Calu3 (cell line): ENCODE data around the gene SLC38A3. TPM values are rescaled to one million over a fixed set of nuclear protein-coding genes. Genes with fewer than 3 reads are reported as not detected.
"Not testable (repeated sequence)": the region's sequence is repeated elsewhere in the genome, so short reads cannot be mapped to it uniquely, and the experiment has no call there.

Source experiments
- BruUV-seq: library from RNA; stranded (reverse); fragments of 400-500 nt; replicated peaks from 2 replicates; lab custom pipeline; 2021; lab: Mats Ljungman, UMichigan
- CTCF ChIA-PET: fragments of 300-600 bp; sonication (Branson Sonifier 250); formaldehyde crosslinking; loops from one replicate; lab custom pipeline; 2022; ENCODE audit warnings: antibody characterized with exemption; lab: Charles Lee
- DNase-seq: peaks from one replicate; pipeline ENCODE4 v3.0.0; 2022
- H3K27ac Mint-ChIP-seq: one replicate; pipeline ENCODE4 v1.8.0; 2022; ENCODE audit warnings: mixed read lengths; ENCODE audit not compliant: unreplicated experiment
- H3K27me3 Mint-ChIP-seq: one replicate; pipeline ENCODE4 v1.8.0; 2022; ENCODE audit warnings: mixed read lengths; ENCODE audit not compliant: unreplicated experiment
- H3K36me3 Mint-ChIP-seq: one replicate; pipeline ENCODE4 v1.8.0; 2022; ENCODE audit warnings: mild to moderate bottlenecking, moderate library complexity, mixed read lengths; ENCODE audit not compliant: insufficient read depth, unreplicated experiment
- H3K4me1 Mint-ChIP-seq: one replicate; pipeline ENCODE4 v1.8.0; 2022; ENCODE audit warnings: mild to moderate bottlenecking, low read depth, mixed read lengths; ENCODE audit not compliant: unreplicated experiment
- H3K4me3 Mint-ChIP-seq: one replicate; pipeline ENCODE4 v1.8.0; 2022; ENCODE audit warnings: mild to moderate bottlenecking, low read depth, moderate library complexity, mixed read lengths; ENCODE audit not compliant: unreplicated experiment
- H3K9me3 Mint-ChIP-seq: one replicate; pipeline ENCODE4 v1.8.0; 2022; ENCODE audit warnings: low read depth, mixed read lengths; ENCODE audit not compliant: unreplicated experiment
- intact Hi-C: fragments of 100-400 bp; cut with micrococcal nuclease; formaldehyde crosslinking; loops from one replicate; pipeline ENCODE4 v1.10.0; 2022; ENCODE audit not compliant: unreplicated experiment
- total RNA-seq: library from RNA; stranded (reverse); gene quantifications from 2 replicates; pipeline ENCODE4 v1.2.3, GENCODE V29; 2022
- TF ChIP-seq, protein P1 (sequence below): fragments of 200-600 bp; IDR thresholded peaks from one replicate; pipeline ENCODE4 v1.8.0; 2022; ENCODE audit warnings: antibody characterized with exemption; ENCODE audit not compliant: unreplicated experiment

The SLC38A3 gene
- total RNA-seq, 1 experiment from 2014 or later, result not detected

- TF ChIP-seq, protein P1, sequence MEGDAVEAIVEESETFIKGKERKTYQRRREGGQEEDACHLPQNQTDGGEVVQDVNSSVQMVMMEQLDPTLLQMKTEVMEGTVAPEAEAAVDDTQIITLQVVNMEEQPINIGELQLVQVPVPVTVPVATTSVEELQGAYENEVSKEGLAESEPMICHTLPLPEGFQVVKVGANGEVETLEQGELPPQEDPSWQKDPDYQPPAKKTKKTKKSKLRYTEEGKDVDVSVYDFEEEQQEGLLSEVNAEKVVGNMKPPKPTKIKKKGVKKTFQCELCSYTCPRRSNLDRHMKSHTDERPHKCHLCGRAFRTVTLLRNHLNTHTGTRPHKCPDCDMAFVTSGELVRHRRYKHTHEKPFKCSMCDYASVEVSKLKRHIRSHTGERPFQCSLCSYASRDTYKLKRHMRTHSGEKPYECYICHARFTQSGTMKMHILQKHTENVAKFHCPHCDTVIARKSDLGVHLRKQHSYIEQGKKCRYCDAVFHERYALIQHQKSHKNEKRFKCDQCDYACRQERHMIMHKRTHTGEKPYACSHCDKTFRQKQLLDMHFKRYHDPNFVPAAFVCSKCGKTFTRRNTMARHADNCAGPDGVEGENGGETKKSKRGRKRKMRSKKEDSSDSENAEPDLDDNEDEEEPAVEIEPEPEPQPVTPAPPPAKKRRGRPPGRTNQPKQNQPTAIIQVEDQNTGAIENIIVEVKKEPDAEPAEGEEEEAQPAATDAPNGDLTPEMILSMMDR, result no peak
- Mint-ChIP-seq H3K4me3 (peak overlapping the region; percentile 54), H3K36me3 (peaks cover 48% of the 10 kb centered on the region), H3K9me3 (no peaks in the 10 kb centered on the region), H3K4me1 (peaks cover 9% of the 10 kb centered on the region), H3K27me3 (no peaks in the 10 kb centered on the region), H3K27ac (peak overlapping the region; percentile 77)
- no peak for DNase-seq
- intact Hi-C loops, result no loop called here
- CTCF ChIA-PET, result interaction anchor here (0.6 to 1.2 kb wide), 11 partner anchors 10 to 222 kb away, joined by 3 to 14 read pairs (median 5); partner anchors contain the start of genes GNAI2, HYAL3, NAA80 and SEMA3B
- no TSS peak for BruUV-seq
These were observed 54.5 kb downstream of the SLC38A3 start for GRCh38 chr3:50259432-50260026.

DNA sequence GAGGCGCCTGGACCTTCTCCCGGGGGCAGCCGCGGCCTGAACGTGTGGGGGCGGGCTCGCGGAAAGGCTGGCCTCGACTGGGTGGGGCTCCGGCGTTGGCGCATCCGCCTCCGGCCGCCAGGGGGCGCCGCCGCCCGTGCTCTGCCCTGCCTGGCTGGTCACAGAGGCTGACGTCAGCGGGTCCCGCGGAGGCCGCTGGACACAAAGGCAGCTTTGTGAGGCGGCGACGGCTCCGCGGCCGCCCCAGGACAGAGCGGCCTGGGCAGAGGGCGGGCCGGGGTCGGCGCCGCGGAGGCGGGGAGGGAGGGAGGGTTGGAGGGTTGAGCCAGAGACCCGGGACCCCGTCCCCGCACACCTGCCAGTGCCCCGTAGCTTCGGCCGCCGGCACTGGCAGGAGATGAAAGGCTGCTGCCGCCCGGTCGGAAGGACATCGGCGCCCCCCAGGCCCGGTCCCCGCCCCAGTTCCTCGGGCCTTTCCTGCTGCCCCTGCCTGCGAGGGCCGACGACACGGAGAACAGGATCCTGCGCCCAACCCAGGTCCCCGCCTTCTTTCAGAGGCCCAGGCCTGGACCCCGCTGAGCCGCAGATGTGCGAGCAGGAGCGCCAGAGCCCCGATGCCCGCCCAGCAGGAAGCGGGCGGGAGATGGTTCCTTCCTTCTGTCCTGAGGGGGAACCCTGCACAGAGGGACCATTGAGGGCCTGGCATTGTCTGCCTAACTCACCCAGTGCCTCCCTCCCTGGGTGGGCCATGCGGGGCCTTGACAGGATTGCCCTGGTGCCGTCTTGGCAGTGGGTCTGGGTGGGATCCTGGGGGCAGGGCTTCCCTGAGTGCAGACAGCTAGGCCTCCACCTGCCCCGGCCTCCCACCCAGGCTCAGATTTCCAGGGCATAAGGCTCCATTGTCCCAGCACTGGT, 55.2 kb downstream of the SLC38A3 start:
- Mint-ChIP-seq H3K27ac (peak overlapping the region; percentile 77), H3K4me3 (peak overlapping the region; percentile 54), H3K4me1 (peaks cover 17% of the 10 kb centered on the region), H3K9me3 (no peaks in the 10 kb centered on the region), H3K36me3 (peaks cover 45% of the 10 kb centered on the region), H3K27me3 (no peaks in the 10 kb centered on the region)
- intact Hi-C loops, result no loop called here
- DNase-seq, result peak; percentile 96
- BruUV-seq, result TSS peak; percentile 26
- CTCF ChIA-PET, result interaction anchor here (0.5 to 1.2 kb wide), 11 partner anchors 9 to 222 kb away, joined by 3 to 14 read pairs (median 5); partner anchors contain the start of genes GNAI2, HYAL3, NAA80 and SEMA3B
- TF ChIP-seq, protein P1, result peak; percentile 94

DNA sequence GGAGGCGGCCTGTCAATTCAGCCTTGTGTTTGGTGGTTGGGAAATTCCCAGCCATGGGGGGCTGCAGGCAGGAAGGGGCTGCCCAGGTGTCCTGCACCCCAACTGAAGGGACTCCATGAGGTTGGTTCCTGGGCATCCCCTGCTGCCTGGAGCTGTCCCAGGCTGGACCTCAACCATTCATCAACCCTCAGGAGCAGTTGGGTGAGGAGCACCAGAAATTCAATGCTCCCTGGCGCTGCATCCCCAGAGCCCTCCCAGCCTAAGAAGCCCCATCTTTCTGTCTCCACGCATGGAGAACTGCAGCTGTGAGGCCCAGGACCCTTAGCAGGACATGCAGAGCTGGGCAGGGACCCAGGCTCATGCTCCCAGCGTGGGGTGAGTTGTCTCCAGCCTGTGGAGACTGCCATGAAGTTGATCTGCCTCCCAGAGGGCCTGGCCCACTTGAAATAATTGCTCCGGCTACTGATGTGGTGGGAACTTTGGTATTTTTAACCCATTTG, 55.9 kb downstream of the SLC38A3 start:
- no peak for DNase-seq
- peaks cover 24% of the 10 kb centered on the region for H3K4me1 Mint-ChIP-seq
- peaks cover 49% of the 10 kb centered on the region for H3K36me3 Mint-ChIP-seq
- BruUV-seq, result no TSS peak
- no peaks in the 10 kb centered on the region for H3K27me3 Mint-ChIP-seq
- CTCF ChIA-PET, result interaction anchor here (0.5 kb wide), 1 partner anchor 178 kb away, joined by 3 read pairs; no protein-coding TSS in a partner anchor
- TF ChIP-seq, protein P1, result no peak
- no peaks in the 10 kb centered on the region for H3K9me3 Mint-ChIP-seq
- H3K27ac Mint-ChIP-seq, result peak overlapping the region; percentile 50
- H3K4me3 Mint-ChIP-seq, result no peak overlapping the region
- intact Hi-C loops, result no loop called here

DNA sequence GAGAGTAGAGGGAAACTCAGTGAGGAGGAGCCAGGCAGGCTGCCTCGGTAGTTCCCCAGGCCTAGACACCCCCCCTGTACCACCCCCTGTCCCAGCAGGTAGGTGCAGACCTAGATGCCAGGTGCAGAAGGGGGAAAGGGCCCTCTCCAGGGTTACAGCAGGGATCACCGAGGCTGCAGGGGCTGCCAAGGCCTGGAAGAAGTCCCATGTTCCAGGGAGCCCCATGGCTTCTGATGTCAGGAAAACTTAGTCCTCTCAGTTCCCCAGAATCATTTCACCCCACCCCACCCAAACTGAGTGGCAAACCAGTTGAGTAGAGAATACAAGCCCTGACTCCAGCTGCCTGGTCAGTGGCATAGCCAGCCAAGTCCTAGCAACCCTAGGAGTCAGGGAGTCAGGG, 56.4 kb downstream of the SLC38A3 start:
- no peak for DNase-seq
- H3K27ac Mint-ChIP-seq, result peak overlapping the region; percentile 50
- BruUV-seq, result no TSS peak
- intact Hi-C loops, result no loop called here
- H3K27me3 Mint-ChIP-seq, result no peaks in the 10 kb centered on the region
- no peaks in the 10 kb centered on the region for H3K9me3 Mint-ChIP-seq
- TF ChIP-seq, protein P1, result no peak
- H3K4me3 Mint-ChIP-seq, result no peak overlapping the region
- CTCF ChIA-PET, result interaction anchor here (0.5 kb wide), 1 partner anchor 178 kb away, joined by 3 read pairs; no protein-coding TSS in a partner anchor
- peaks cover 26% of the 10 kb centered on the region for H3K4me1 Mint-ChIP-seq
- H3K36me3 Mint-ChIP-seq, result peaks cover 47% of the 10 kb centered on the region

GRCh38 chr3:50262200-50262599, 57.1 kb downstream of the SLC38A3 start:
- Mint-ChIP-seq H3K36me3 (peaks cover 43% of the 10 kb centered on the region), H3K4me1 (peaks cover 26% of the 10 kb centered on the region)
- H3K4me3 Mint-ChIP-seq, CTCF ChIA-PET, DNase-seq, BruUV-seq, H3K27me3 Mint-ChIP-seq, H3K27ac Mint-ChIP-seq, H3K9me3 Mint-ChIP-seq, intact Hi-C loops: not testable (repeated sequence)
